AG09309 (cell line): Measurements from ENCODE around the gene ELMOD3.
"Not testable (repeated sequence)": the region's sequence is repeated elsewhere in the genome, so short reads cannot be mapped to it uniquely, and the experiment has no call there.

Source experiments
- DNase-seq: peaks from one replicate; pipeline ENCODE4 v3.0.0-alpha.2; 2010; ENCODE audit warnings: low read depth
- H3K4me3 ChIP-seq: 2 replicates; pipeline ENCODE4 v1.5.1; 2011; ENCODE audit warnings: mild to moderate bottlenecking, low read depth, low read length, moderate library complexity; ENCODE audit not compliant: control insufficient read depth
- TF ChIP-seq, protein P1 (sequence below): IDR thresholded peaks from 2 replicates; pipeline ENCODE4 v1.5.1; 2011; ENCODE audit warnings: mild to moderate bottlenecking, low read depth, low read length, inconsistent platforms; ENCODE audit not compliant: insufficient read depth, control insufficient read depth; ENCODE audit errors: missing control alignments

ELMOD3 gene

DNA sequence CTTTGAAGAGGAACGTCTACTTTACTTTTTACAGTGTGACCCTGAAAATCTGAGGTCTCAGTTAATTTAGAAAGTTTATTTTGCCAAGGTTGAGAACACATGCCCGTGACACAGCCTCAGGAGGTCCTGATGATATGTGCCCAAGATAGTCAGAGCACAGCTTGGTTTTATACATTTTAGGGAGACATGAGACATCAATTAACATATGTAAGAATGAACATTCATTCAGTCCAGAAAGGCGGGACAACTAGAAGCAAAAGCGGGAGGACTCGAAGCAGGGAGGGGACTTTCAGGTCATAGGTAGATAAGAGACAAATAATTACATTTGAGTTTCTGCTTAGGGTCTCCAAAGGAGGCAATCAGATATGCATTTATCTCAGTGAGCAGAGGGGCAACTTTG is 23.7 kb downstream of the ELMOD3 start:
- no peak overlapping the region for H3K4me3 ChIP-seq
- TF ChIP-seq, protein P1, sequence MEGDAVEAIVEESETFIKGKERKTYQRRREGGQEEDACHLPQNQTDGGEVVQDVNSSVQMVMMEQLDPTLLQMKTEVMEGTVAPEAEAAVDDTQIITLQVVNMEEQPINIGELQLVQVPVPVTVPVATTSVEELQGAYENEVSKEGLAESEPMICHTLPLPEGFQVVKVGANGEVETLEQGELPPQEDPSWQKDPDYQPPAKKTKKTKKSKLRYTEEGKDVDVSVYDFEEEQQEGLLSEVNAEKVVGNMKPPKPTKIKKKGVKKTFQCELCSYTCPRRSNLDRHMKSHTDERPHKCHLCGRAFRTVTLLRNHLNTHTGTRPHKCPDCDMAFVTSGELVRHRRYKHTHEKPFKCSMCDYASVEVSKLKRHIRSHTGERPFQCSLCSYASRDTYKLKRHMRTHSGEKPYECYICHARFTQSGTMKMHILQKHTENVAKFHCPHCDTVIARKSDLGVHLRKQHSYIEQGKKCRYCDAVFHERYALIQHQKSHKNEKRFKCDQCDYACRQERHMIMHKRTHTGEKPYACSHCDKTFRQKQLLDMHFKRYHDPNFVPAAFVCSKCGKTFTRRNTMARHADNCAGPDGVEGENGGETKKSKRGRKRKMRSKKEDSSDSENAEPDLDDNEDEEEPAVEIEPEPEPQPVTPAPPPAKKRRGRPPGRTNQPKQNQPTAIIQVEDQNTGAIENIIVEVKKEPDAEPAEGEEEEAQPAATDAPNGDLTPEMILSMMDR = no peak
- no peak for DNase-seq

DNA sequence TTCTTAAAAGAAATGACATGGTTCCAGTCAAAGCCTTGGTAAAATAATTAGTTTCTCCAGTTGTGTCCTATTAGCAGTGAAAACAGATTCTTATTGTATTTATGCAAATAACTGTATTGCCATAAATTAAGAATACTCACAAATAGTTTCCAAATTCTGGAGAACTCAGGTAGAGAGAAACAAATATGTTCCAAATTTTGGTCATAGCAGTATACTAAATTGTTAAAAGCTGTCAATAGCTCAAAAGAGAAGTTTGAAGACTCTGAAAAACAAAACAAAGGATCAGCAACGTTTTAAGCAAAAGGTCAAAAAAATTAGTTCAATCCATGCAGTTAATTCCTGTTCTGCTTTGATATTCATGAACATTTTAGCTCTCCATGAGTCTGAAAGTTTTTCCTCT is 25.5 kb downstream of the ELMOD3 start:
- no peak overlapping the region for H3K4me3 ChIP-seq
- TF ChIP-seq, protein P1 = no peak
- DNase-seq = no peak

DNA sequence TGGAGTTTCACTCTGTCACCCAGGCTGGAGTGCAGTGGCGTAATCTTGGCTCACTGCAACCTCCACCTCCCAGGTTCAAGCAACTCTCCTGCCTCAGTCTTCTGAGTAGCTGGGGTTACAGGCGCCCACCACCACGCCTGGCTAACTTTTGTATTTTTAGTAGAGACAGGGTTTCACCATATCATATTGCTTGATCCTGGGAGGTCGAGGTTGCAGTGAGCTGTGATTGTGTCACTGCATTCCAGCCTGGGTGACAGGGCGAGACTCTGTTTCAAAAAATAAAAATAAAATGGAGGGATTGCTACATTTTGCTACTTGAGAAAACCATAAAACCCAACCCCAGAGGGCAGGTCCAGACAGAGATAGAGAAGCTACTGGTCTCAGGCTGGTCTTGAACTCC is 28.6 kb downstream of the ELMOD3 start:
- DNase-seq, H3K4me3 ChIP-seq: not testable (repeated sequence)

DNA sequence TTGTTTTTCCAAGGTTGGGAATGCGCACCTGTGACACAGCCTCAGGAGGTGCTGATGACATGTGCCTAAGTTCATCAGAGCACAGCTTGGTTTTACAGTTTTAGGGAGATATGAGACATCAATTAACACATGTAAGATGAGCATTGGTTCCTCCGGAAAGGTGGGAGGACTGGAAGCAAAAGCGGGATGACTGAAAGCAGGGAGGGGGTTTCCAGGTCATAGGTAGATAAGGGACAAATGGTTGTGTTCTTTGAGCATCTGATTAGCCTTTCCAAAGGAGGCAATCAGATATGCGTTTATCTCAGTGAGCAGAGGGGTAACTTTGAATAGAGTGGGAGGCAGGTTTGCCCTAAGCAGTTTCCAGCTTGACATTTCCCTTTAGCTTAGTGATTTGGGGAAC is 29.3 kb downstream of the ELMOD3 start:
- no peak for DNase-seq
- no peak overlapping the region for H3K4me3 ChIP-seq
- TF ChIP-seq, protein P1 = no peak

DNA sequence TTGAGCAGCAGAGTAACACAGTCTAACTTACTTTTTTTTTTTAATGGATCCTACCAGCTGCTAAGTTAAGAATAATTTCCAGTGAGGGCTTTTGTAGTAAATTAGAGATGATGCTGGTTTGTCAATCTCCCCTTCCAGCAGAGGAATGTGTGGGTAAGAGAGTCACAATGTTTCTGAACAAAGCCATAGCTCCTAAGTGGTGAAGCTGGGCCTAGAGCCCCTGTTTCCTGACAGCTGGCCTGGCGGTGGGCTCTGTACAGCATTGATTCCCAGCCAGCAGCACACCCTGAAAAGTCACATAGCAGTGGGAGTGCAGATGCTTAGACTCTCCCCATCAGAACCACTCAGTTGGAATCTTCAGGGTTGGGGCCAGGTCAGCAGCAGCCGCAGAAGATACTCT is 31.2 kb downstream of the ELMOD3 start:
- H3K4me3 ChIP-seq = no peak overlapping the region
- no peak for DNase-seq
- TF ChIP-seq, protein P1 = no peak

DNA sequence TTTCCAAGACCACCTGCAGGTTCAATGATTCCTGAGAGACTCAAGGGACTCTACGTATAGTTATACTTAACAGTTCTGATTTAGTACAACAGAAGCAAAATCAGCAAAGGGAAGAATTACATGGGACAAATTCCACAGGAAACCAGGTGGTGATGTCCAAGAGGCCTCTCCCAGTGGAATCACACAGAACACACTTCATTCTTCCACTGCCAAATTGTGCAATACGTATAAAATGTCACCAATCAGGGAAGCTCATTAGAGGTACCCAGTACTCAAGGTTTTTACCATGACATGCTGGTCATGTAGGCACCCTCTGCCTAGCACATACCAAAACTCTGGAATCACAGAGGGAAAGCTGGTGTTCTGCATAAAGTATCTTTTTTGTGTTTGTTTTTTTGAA is 33.2 kb downstream of the ELMOD3 start:
- DNase-seq = no peak
- TF ChIP-seq, protein P1 = no peak
- no peak overlapping the region for H3K4me3 ChIP-seq

DNA sequence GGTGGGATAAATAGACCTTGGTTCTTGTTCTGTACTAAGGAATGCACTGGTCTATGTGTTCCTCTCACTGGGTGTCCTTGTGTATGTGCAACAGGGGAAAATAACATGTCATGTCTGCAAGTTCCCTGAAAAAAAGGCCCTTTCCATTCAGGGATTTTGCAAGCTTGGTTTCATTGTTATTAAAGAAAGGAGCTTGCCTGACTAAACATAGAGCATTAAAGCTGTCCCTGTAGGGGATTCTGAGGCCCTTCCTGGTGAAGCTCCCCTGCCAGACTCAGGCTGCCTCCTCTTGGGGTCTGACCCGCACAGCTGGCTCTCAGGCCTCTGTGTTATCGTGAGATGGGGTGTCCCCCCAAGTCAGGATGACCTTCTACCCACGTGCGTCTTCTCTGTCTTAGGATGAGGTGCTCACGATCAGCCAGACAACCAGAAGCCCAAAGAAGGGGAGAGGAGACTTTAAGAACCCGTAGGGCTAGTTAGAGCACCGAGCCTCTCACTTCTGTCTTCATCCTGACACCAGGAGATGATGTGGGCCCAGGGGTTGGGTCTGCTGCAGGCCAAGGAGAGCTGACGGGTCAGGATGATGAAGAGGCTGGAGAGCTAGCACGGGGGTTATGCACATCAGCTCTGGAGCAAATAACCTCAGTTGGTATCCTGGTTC is 34.4 kb downstream of the ELMOD3 start:
- TF ChIP-seq, protein P1 = no peak
- no peak overlapping the region for H3K4me3 ChIP-seq
- DNase-seq = no peak
